KOPT-K1 (cell line): Measurements from ENCODE around the gene ZAP70.

Experiments
- H3K27ac ChIP-seq: fragments of 200-600 bp; sonication (generic); 2 replicates; pipeline ENCODE4 v1.5.1; 2016; ENCODE audit warnings: antibody characterized with exemption, mild to moderate bottlenecking, low read depth, low read length; ENCODE audit not compliant: poor library complexity, severe bottlenecking
- H3K36me3 ChIP-seq: fragments of 200-600 bp; sonication (generic); 2 replicates; pipeline ENCODE4 v1.5.1; 2017; ENCODE audit warnings: antibody characterized with exemption, mild to moderate bottlenecking, low read length, moderate library complexity; ENCODE audit not compliant: insufficient read depth
- H3K9me3 ChIP-seq: fragments of 200-600 bp; sonication (generic); 2 replicates; pipeline ENCODE4 v1.5.1; 2017; ENCODE audit warnings: antibody characterized with exemption, low read length, mild to moderate bottlenecking; ENCODE audit not compliant: insufficient read depth, poor library complexity, severe bottlenecking

ZAP70 gene

DNA sequence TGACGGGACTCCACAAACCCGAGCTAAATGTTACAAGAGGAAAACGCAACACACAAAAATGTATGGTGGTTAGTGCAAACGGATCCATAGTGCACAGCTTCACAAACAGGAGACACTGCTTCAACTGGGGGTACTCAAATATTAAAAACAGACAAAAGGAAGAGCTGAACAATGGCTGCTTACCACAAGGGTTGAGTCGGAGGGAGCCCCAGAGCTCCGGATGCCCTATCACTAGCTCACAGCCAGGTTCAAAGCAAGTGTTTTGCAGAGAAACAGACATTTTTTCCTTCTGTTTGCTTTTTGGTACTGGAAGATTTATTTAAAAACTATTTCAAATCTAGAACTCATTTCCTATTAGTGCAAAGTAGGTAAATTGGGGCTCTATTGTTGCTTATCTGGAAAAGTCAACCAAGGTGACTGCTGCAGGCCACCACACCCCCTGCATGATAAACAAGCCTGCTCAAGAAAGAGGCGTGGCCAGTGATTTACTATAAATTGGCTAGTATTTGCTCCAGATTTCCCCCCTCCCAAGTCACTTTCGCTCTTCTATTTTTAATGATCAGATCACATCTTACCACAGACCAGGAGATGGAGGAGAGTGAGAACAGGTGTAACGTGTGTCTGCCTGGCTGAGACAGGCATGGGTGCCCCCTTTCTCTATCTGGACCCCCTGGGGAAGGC is 46.5 kb downstream of the ZAP70 start:
- Histone ChIP-seq H3K9me3 (no peaks in the 10 kb centered on the region), H3K27ac (peak overlapping the region; percentile 31), H3K36me3 (peaks cover 75% of the 10 kb centered on the region)

DNA sequence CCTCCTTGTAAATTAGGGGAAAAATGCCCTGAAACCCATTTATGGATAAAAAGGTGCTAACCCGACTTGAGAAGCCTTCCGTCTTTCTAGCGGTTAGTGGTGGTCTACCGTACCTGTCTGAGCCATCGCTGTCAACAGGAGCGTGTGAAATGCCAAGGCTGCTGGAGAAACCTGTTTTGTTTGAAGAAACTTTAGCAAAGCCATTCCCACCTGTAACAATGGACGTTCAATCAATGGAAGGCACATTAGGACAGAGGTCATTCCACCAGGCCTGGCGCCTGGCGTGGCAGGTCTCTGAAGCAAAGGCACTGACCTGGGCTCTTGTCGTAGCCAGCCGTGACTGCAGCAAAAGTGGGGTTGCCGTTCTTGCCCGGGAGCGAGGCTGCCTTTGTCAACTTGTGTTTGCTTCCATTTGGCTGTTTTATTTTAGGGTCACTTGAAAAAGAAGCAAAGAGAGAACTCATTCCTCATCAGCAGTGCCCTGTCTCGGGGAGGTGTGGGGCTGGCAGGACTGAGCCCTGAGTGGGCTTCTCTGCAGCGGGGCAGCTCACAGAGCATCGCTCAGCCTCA is 47.2 kb downstream of the ZAP70 start:
- peak overlapping the region; percentile 18 for H3K27ac ChIP-seq
- peaks cover 75% of the 10 kb centered on the region for H3K36me3 ChIP-seq
- no peaks in the 10 kb centered on the region for H3K9me3 ChIP-seq

GRCh38 chr2:97761192-97761591 is 47.8 kb downstream of the ZAP70 start:
- H3K9me3 ChIP-seq, result no peaks in the 10 kb centered on the region
- peaks cover 75% of the 10 kb centered on the region for H3K36me3 ChIP-seq
- H3K27ac ChIP-seq, result peak overlapping the region; percentile 18

DNA sequence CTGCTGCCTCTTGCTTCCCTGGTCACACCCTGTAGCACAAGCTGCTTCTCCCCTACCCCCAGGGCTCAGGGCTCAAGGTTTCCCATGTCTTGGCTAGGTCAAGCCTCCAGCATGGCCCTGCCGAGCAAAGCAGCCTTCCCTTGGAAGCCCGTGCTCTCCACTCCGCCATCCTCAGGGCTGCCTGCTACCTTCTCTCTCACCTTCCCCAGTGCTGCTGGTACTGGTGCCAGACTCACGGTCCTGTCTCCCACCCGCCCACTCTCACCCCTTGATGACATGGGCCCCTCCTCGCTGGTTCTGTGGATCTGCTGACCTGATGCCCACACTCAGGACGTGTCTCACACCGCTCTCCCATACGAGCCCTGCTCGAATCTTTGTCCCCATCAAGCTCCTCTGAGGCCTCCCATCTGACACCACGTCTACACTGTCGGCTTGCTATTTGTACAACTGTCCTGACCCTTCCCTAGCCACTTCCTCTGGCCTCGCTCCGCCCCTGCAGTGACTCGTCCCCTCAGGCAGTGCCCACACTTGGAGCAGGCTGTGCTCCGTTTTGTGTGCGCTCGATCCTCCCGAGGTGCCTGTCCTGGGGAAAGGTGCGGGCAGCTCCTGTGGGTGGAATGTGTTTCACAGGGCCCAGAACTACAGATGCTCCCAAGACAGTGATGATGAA is 49.9 kb downstream of the ZAP70 start:
- Histone ChIP-seq H3K36me3 (peaks cover 68% of the 10 kb centered on the region), H3K27ac (no peak overlapping the region), H3K9me3 (no peaks in the 10 kb centered on the region)

- no peak overlapping the region for H3K27ac ChIP-seq
- no peaks in the 10 kb centered on the region for H3K9me3 ChIP-seq
- H3K36me3 ChIP-seq, result peaks cover 54% of the 10 kb centered on the region
Observed at GRCh38 chr2:97764559-97765263, 51.3 kb downstream of the ZAP70 start.

DNA sequence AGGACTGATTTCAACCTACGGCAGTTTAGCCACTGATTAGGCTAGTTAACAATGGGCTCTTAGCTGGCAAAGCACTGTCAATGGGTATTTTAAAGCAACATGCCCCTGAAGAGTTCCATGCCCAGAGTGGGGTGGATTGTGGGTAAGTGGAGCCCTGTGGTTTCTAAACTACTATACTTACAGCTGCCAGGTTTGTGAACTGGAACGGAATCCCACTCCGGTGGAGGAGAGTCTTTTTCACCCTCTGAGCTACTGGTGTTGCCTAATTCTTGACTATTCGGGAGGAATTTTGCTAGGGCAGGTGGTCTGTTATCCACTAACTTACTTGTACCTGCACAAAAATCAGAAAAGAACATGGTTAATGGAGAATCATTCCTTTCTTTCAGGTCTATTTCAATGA is 52.6 kb downstream of the ZAP70 start:
- H3K36me3 ChIP-seq, result peaks cover 45% of the 10 kb centered on the region
- no peaks in the 10 kb centered on the region for H3K9me3 ChIP-seq
- H3K27ac ChIP-seq, result no peak overlapping the region

- Histone ChIP-seq H3K9me3 (no peaks in the 10 kb centered on the region), H3K36me3 (peaks cover 44% of the 10 kb centered on the region), H3K27ac (no peak overlapping the region)
Observed at GRCh38 chr2:97766567-97766966, 53.2 kb downstream of the ZAP70 start.

GRCh38 chr2:97769308-97769707 is 55.9 kb downstream of the ZAP70 start:
- Histone ChIP-seq H3K36me3 (peaks cover 58% of the 10 kb centered on the region), H3K27ac (no peak overlapping the region), H3K9me3 (no peaks in the 10 kb centered on the region)

GRCh38 chr2:97769711-97770110 is 56.3 kb downstream of the ZAP70 start:
- Histone ChIP-seq H3K9me3 (no peaks in the 10 kb centered on the region), H3K27ac (no peak overlapping the region), H3K36me3 (peaks cover 58% of the 10 kb centered on the region)

- Histone ChIP-seq H3K27ac (no peak overlapping the region), H3K36me3 (peaks cover 57% of the 10 kb centered on the region), H3K9me3 (no peaks in the 10 kb centered on the region)
Observed at GRCh38 chr2:97770445-97770844, 57.1 kb downstream of the ZAP70 start.

DNA sequence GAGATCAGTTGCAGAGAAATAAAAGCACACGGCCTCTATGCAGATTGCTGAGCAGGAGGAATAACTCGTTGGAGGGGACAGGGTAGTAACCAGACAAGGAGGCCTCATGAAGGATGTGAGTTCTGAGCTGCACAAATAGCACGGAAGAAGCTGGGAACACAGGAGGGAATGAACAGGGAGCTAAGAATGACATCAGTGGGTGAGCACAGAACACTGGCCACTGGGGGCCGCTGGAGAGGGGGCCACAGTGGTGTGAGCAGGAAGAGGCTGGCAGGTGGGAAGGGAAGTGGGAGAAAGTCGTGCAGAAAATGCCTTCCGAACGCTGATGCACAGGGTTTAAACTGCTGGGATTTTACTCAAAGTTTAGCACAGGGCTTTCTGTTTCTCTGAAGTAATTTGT is 61.0 kb downstream of the ZAP70 start:
- no peak overlapping the region for H3K27ac ChIP-seq
- no peaks in the 10 kb centered on the region for H3K9me3 ChIP-seq
- peaks cover 50% of the 10 kb centered on the region for H3K36me3 ChIP-seq

- Histone ChIP-seq H3K27ac (no peak overlapping the region), H3K9me3 (no peaks in the 10 kb centered on the region), H3K36me3 (peaks cover 50% of the 10 kb centered on the region)
Observed at GRCh38 chr2:97775074-97775473, 61.7 kb downstream of the ZAP70 start.

GRCh38 chr2:97779141-97779540 is 65.8 kb downstream of the ZAP70 start:
- H3K36me3 ChIP-seq, result peaks cover 20% of the 10 kb centered on the region
- H3K9me3 ChIP-seq, result no peaks in the 10 kb centered on the region
- no peak overlapping the region for H3K27ac ChIP-seq

- Histone ChIP-seq H3K36me3 (peaks cover 8% of the 10 kb centered on the region; the same call in 1 of the 2 replicates), H3K27ac (no peak overlapping the region)
Observed at GRCh38 chr2:97781981-97782380, 68.6 kb downstream of the ZAP70 start.

DNA sequence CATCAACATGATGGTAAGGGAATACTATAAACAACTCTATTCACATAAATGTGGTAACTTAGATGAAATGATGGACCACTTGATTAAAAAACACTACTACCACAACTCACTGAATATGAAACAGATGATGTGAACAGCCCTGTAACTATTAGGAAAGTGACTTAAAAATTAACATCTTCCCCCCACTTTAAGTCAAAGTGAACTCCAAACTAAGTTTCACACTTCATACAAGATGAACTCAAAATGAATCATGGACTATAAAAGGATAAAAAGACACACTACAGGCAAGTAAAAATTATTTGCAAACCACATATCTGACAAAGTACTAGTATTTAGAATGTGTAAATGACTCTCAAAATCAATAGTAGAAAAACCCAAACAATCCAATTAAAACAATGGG is 71.6 kb downstream of the ZAP70 start:
- H3K9me3 ChIP-seq, result no peaks in the 10 kb centered on the region
- peaks cover 4% of the 10 kb centered on the region; the same call in 1 of the 2 replicates for H3K36me3 ChIP-seq
- H3K27ac ChIP-seq, result no peak overlapping the region

More at GRCh38 chr2:97781981-97782380, 68.6 kb downstream of the ZAP70 start:
- H3K9me3 ChIP-seq, result no peaks in the 10 kb centered on the region
